K562 (cell line): Measurements from ENCODE around the gene OR4D5. TPM values are rescaled to one million over a fixed set of nuclear protein-coding genes. Genes with fewer than 3 reads are reported as not detected.

Experiments used
- ATAC-seq: fragments of 200-7000 bp; cut with Tn5 transposase; 3 replicates; pipeline ENCODE4 v1.9.1; 2020; ENCODE audit warnings: moderate library complexity
- BruUV-seq: library from RNA; stranded (reverse); fragments of 400-500 nt; replicated peaks from 2 replicates; lab custom pipeline; 2021; lab: Mats Ljungman, UMichigan
- CTCF ChIA-PET: fragments of 300-600 bp; formaldehyde crosslinking; extraction: SDS; loops from one replicate; lab custom pipeline; 2021; ENCODE audit warnings: low intra/inter-chr PET ratio; lab: Yijun Ruan, JAX
- POLR2A ChIA-PET: fragments of 300-600, 350-650 bp; sonication (Branson Sonifier 250); formaldehyde crosslinking; extraction: SDS; loops from one replicate; lab custom pipeline; 2021; ENCODE audit warnings: antibody characterized with exemption, inconsistent platforms; lab: Yijun Ruan, JAX
- DNase-seq, 4 experiments: peaks; one replicate each; pipeline versions ENCODE4 v3.0.0 to v3.0.0-alpha.2; 2011 to 2018; ENCODE audit warnings: low spot score in 3 of 4, mixed read lengths in 3 of 4; ENCODE audit errors: extremely low read depth in 1 of 4
- FAIRE-seq: peaks from 2 replicates; lab custom pipeline; 2011; peaks lifted over from hg19 to GRCh38; lab: Jason Lieb, UNC
- H2AFZ ChIP-seq: 2 replicates; pipeline ENCODE4 v1.6.0; 2011; ENCODE audit warnings: low read depth, low read length, control low read depth, inconsistent platforms
- H3K27ac ChIP-seq: fragments of 200-600 bp; 3 replicates; pipeline ENCODE4 v1.8.0; 2011; ENCODE audit warnings: low read depth, mild to moderate bottlenecking, control low read depth, inconsistent platforms, low read length, moderate library complexity, mixed read lengths; ENCODE audit errors: extremely low read depth
- H3K27me3 ChIP-seq, 2 experiments: fragments of 300-600 bp in 1 of 2; 2 replicates in 1 of 2; 3 replicates in 1 of 2; pipeline versions ENCODE4 v1.6.0 to v1.8.0; 2011; ENCODE audit warnings: inconsistent platforms in 2 of 2, low read length in 2 of 2, mild to moderate bottlenecking in 1 of 2, mixed read lengths in 1 of 2, moderate library complexity in 1 of 2; ENCODE audit not compliant: control insufficient read depth in 2 of 2, insufficient read depth in 2 of 2
- H3K36me3 ChIP-seq: fragments of 300-600 bp; 3 replicates; pipeline ENCODE4 v1.8.0; 2011; ENCODE audit warnings: mild to moderate bottlenecking, low read length, inconsistent platforms; ENCODE audit not compliant: control insufficient read depth, insufficient read depth
- H3K4me1 ChIP-seq, 2 experiments: fragments of 200-600 bp in 1 of 2; replicated peaks in 1 of 2; 2 replicates in 1 of 2; 3 replicates in 1 of 2; pipeline versions ENCODE4 v1.5.1 to v1.8.0; 2011; ENCODE audit warnings: inconsistent platforms in 2 of 2, low read length in 2 of 2, mild to moderate bottlenecking in 1 of 2, mixed read lengths in 1 of 2, moderate library complexity in 1 of 2; ENCODE audit not compliant: control insufficient read depth in 2 of 2, insufficient read depth in 2 of 2
- H3K4me2 ChIP-seq: 2 replicates; pipeline ENCODE4 v1.6.1; 2011; ENCODE audit warnings: low read length, control low read depth, inconsistent platforms, mixed read lengths; ENCODE audit not compliant: insufficient read depth
- H3K4me3 ChIP-seq: fragments of 200-600 bp; sonication (generic), shearing (Covaris generic); 2 replicates; pipeline ENCODE4 v1.5.1; 2016; ENCODE audit warnings: control low read depth, inconsistent platforms
- H3K79me2 ChIP-seq: fragments of 200-600 bp; 3 replicates; pipeline ENCODE4 v1.8.0; 2011; ENCODE audit warnings: low read length, inconsistent platforms; ENCODE audit not compliant: control insufficient read depth, insufficient read depth
- H3K9ac ChIP-seq, 2 experiments: 2 replicates each; pipeline versions ENCODE4 v1.6.0 to v1.6.1; 2011; ENCODE audit warnings: low read depth in 2 of 2, low read length in 2 of 2, control low read depth in 1 of 2, inconsistent platforms in 1 of 2, mild to moderate bottlenecking in 1 of 2, mixed read lengths in 1 of 2; ENCODE audit not compliant: insufficient read depth in 1 of 2
- H3K9me1 ChIP-seq: one replicate; pipeline ENCODE4 v1.6.0; 2011; ENCODE audit warnings: inconsistent platforms, mild to moderate bottlenecking, low read length, moderate library complexity; ENCODE audit not compliant: control insufficient read depth, insufficient read depth
- H3K9me3 ChIP-seq: replicated peaks from 2 replicates; pipeline ENCODE4 v1.5.1; 2011; ENCODE audit warnings: low read depth, low read length, inconsistent platforms; ENCODE audit not compliant: control insufficient read depth, insufficient read depth
- H4K20me1 ChIP-seq: replicated peaks from 2 replicates; pipeline ENCODE4 v1.6.1; 2011; ENCODE audit warnings: low read length, inconsistent platforms, mixed read lengths; ENCODE audit not compliant: control insufficient read depth, insufficient read depth
- FOSL1 ChIP-seq: fragments of 200-800 bp; sonication (Bioruptor generic); conservative IDR thresholded peaks from 2 replicates; pipeline ENCODE4 v1.6.1; 2016; ENCODE audit warnings: missing genetic modification characterization, missing compliant biosample characterization
- MTA1 ChIP-seq: fragments of 450-650 bp; IDR thresholded peaks from 2 replicates; pipeline ENCODE4 v1.6.1; 2017; ENCODE audit warnings: borderline replicate concordance
- MTA2 ChIP-seq: fragments of 450-650 bp; IDR thresholded peaks from 2 replicates; pipeline ENCODE4 v1.6.1; 2016; ENCODE audit warnings: low read depth
- MTF1 ChIP-seq: fragments of 250-450 bp; sonication (Bioruptor Pico); IDR thresholded peaks from 2 replicates; pipeline ENCODE4 v1.9.0; 2021; ENCODE audit warnings: moderate library complexity, mild to moderate bottlenecking, inconsistent platforms, borderline replicate concordance
- OTX1 ChIP-seq: fragments of 450-650 bp; formaldehyde crosslinking; IDR thresholded peaks from 2 replicates; pipeline ENCODE4 v1.4.0; 2022; ENCODE audit warnings: mild to moderate bottlenecking
- ZNF134 ChIP-seq: fragments of 250-450 bp; sonication (Bioruptor Pico); conservative IDR thresholded peaks from 2 replicates; pipeline ENCODE4 v1.4.0; 2020
- ZNF347 ChIP-seq: fragments of 450-650 bp; formaldehyde crosslinking; IDR thresholded peaks from 2 replicates; pipeline ENCODE4 v1.4.0; 2020; ENCODE audit warnings: low read depth, mild to moderate bottlenecking, moderate library complexity
- ZNF407 ChIP-seq: fragments of 450-650 bp; IDR thresholded peaks from 2 replicates; pipeline ENCODE4 v1.6.1; 2016; ENCODE audit warnings: low read depth
- in situ Hi-C: fragments of 300-500 bp; cut with MboI; formaldehyde crosslinking; loops from 4 replicates; pipeline ENCODE4 v1.15.0; 2018; ENCODE audit warnings: inconsistent platforms, mixed read lengths
- intact Hi-C: fragments of 100-400 bp; cut with micrococcal nuclease; formaldehyde crosslinking; loops from 2 replicates; pipeline ENCODE4 v1.14.2; 2022
- polyA plus RNA-seq, 8 experiments: library from polyadenylated mRNA; depleted of rRNA in 4 of 8; stranded (reverse) in 5 of 8; unstranded in 3 of 8; fragments of >200 nt; fragmentation: Nextera tagmentation in 2 of 8; fragmentation: Illumina TruSeq in 1 of 8; extraction: Ambion mirVana in 2 of 8; extraction: Trizol in 1 of 8; gene quantifications; 2 replicates each; pipeline versions ENCODE4 v1.2.1 to v1.2.3, GENCODE V29; 2011 to 2014; ENCODE audit warnings: inconsistent platforms in 1 of 8, missing spikeins in 1 of 8
- total RNA-seq, 7 experiments: library from RNA; depleted of rRNA in 6 of 7; stranded (reverse); fragments of >200 nt in 6 of 7; fragmentation: Illumina TruSeq in 2 of 7; extraction: Trizol in 2 of 7; gene quantifications; 2 replicates each; pipeline versions ENCODE4 v1.2.1 to v1.2.3, GENCODE V29; 2011 to 2021; ENCODE audit warnings: low replicate concordance in 1 of 7

Gene OR4D5
- total and polyA plus RNA-seq, 9 of the 15 experiments (the other 6 are each of a cell fraction or from before 2014, with no cell fraction given): not detected

- POLR2A ChIA-PET: no interaction called here
- H3K9me3 ChIP-seq: no peaks in the 10 kb centered on the region
- no peak for TF ChIP-seq MTA2
- no peak for TF ChIP-seq FOSL1 (tag)
- TF ChIP-seq ZNF134: no peak
- no peak for TF ChIP-seq MTA1
- TF ChIP-seq ZNF407: no peak
- no peak for TF ChIP-seq MTF1 (CRISPR knock-in tag)
- no peak for TF ChIP-seq ZNF347 (CRISPR knock-in tag)
- no peak for TF ChIP-seq OTX1 (CRISPR knock-in tag)
Observed at GRCh38 chr11:123892031-123892430, 47.4 kb upstream of the OR4D5 start.

More at GRCh38 chr11:123892031-123892430, 47.4 kb upstream of the OR4D5 start:
- no peaks in the 10 kb centered on the region for H4K20me1 ChIP-seq
- ATAC-seq: no peak
- intact Hi-C loops (no loop called here), in situ Hi-C loops (no loop called here)
- CTCF ChIA-PET: no interaction called here
- H3K4me2 ChIP-seq: no peak overlapping the region
- H3K27me3 ChIP-seq: no peaks in the 10 kb centered on the region
- no peak for FAIRE-seq
- no peak for DNase-seq
- no peaks in the 10 kb centered on the region for H3K9me1 ChIP-seq
- no peaks in the 10 kb centered on the region for H3K4me1 ChIP-seq
- H3K27ac ChIP-seq: no peak overlapping the region
- BruUV-seq: no TSS peak
- H3K9ac ChIP-seq: no peak overlapping the region
- H2AFZ ChIP-seq: no peak overlapping the region
- H3K36me3 ChIP-seq: no peaks in the 10 kb centered on the region
- H3K4me3 ChIP-seq: no peak overlapping the region
- H3K79me2 ChIP-seq: no peaks in the 10 kb centered on the region
